GM18867 (cell line): Measurements from ENCODE around the gene OR8G1.
"Not testable (repeated sequence)": the region's sequence is repeated elsewhere in the genome, so short reads cannot be mapped to it uniquely, and the experiment has no call there.

Source experiments
- ATAC-seq: cut with Tn5 transposase; IDR thresholded peaks from one replicate; pipeline ENCODE4 v1.9.1; 2021; ENCODE audit warnings: mild to moderate bottlenecking, moderate library complexity; ENCODE audit not compliant: unreplicated experiment

OR8G1 gene

DNA sequence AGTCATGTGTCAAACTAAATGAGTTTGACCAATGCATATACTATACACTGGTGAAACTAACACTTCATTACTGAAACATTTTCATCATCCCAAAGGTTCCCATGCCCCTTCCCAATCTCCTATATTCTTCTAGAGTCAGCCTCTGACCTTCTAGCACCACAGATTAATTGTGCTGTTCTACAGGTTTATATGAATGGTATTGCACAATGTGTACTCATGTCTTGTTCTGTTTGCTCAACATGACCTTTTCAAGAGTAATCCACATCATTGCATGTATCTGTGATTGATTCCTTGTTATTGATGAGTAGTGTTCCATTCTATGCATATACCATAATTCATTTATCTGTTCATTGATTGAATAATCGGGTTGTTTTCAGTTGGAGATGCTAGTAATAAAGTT is 7.5 kb upstream of the OR8G1 start:
- ATAC-seq: no peak

DNA sequence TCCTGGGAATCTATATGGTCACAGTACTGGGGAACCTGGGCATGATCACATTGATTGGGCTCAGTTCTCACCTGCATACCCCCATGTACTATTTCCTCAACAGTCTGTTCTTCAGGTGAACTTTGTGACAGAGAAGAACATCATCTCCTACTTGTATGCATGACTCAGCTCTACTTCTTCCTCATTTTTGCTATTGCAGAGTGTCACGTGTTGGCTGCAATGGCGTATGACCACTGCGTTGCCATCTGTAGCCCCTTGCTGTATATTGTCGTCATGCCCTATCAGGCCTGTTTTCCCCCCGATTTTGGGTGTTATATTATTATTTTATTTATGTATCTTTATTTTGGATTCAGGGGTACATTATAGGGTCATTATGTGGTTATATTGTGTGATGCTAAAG is 2.4 kb upstream of the OR8G1 start:
- no peak for ATAC-seq

DNA sequence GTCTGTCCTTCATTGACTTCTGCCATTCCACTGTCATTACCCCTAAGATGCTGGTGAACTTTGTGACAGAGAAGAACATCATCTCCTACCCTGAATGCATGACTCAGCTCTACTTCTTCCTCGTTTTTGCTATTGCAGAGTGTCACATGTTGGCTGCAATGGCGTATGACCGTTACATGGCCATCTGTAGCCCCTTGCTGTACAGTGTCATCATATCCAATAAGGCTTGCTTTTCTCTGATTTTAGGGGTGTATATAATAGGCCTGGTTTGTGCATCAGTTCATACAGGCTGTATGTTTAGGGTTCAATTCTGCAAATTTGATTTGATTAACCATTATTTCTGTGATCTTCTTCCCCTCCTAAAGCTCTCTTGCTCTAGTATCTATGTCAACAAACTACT is 9.0 kb downstream of the OR8G1 start:
- ATAC-seq: not testable (repeated sequence)

DNA sequence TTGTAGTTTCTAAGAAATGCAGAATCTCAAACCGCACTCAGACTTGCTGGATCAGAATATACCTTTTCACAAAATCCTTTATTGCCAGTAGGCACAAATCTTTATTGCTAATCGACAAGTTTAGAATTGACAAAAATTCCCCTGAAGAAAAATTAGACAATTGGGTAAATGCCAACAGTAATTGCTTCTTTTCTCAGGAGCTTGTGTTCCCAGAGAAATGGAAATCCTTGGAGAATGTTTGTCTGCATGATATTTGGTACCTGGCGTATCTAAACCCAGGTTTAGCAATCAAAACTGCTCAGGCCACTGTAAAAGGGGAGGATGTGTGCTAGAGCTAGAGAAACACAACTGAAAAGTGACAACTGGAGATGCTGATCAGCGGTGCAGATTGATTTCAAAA is 15.2 kb downstream of the OR8G1 start, which contains the start of gene OR8G5:
Gene OR8G5, plus strand, starts transcription at position 301 of the 400 bp plus-strand sequence. CDS start 8,556 bp downstream, outside the sequence.
- ATAC-seq: no peak

DNA sequence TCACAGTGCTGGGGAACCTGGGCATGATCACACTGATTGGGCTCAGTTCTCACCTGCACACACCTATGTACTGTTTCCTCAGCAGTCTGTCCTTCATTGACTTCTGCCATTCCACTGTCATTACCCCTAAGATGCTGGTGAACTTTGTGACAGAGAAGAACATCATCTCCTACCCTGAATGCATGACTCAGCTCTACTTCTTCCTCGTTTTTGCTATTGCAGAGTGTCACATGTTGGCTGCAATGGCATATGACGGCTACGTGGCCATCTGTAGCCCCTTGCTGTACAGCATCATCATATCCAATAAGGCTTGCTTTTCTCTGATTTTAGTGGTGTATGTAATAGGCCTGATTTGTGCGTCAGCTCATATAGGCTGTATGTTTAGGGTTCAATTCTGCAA is 24.1 kb downstream of the OR8G1 start:
- ATAC-seq: not testable (repeated sequence)

DNA sequence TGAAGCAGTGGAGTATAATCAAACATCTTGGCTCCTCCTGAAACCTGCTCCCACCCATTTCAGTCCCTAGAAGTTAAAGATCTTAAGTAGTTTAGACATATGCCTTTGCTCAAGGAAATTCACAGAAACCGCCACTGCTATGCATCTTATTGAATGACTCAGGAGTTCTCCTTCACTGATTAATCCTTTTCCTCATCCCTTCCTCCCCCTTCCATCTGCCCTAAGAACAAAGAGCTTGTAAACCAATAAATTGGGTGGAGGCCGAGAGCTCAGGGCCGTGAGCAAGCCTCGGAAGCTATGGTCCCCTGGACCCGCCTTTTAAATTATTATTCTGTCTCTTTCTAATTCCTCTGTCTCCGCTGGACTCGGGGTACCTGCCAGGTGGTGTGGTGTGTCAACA is 30.0 kb downstream of the OR8G1 start:
- ATAC-seq: not testable (repeated sequence)

DNA sequence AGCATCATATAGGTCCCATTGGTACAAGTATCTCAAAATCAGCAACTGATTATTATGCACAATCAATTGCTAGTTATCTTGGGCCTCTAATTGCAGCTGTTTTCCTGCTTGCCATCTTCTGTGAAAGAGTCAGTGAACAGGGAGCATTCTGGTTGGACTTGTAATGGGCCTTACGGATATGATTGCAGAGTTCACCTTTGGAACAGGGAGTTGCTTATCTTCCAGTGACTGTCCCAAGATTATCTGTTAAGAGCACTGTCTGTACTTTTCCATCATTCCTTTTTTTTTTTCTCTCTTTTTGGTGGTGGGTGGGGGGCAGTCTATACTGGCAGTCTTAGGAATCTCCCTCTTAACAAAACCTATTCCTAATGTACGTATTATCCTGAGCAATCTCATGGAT is 33.1 kb downstream of the OR8G1 start:
- no peak for ATAC-seq

DNA sequence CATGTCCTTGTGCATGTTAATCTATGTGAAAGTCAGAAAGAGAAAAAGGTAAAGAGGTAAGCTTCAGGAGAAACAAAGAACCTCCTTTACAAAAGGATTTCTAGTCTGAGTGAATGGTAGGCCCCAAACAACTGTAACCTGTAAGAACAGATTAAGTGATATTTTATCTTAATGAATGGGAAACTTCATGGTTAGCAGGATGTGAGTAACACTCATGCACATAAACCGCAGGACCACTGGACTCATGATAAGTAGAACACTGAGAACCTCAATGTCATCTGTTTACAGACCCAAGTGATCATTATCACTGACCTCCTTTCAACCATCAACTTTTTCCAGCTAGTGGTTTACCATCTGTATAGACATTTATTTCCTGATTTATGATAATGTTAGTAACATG is 35.2 kb downstream of the OR8G1 start:
- ATAC-seq: no peak

DNA sequence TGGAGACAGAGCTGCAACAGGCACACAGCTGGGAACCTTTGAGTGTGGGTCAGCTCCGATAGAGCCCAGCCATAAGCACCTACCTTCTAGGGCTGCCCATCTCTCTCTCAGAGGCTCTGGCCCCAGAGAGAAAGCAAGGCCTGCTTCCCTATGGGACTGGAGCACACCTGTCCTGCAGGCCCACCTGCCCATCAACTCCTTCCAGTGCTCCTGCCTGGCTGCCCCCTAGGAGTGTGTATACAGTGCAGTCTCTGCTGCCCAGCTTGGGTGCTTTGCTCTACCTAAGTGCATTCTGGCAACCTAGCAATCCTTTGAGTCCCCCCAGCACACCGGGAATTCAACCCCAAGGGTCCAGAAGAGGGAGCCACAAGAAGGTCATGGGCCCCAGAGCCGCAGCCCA is 36.3 kb downstream of the OR8G1 start:
- ATAC-seq: no peak

DNA sequence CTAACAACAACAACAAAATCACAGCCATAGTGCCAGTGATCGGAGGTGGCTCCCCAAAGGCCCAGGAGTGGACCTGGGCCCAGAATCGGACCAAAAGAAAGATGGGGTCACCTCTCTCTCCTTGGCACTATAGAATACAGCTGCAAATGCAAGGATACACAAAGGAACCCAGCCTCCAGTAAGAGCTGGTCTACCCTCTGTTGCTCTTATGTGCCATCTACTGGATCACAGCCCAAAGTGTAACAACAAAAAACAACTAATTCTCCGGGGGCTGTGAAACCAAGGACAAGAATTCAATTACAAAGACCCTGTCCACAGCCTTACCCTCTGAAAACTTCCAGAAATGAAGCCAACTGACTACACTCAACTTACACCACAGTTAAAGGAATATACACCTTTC is 36.9 kb downstream of the OR8G1 start:
- ATAC-seq: no peak

DNA sequence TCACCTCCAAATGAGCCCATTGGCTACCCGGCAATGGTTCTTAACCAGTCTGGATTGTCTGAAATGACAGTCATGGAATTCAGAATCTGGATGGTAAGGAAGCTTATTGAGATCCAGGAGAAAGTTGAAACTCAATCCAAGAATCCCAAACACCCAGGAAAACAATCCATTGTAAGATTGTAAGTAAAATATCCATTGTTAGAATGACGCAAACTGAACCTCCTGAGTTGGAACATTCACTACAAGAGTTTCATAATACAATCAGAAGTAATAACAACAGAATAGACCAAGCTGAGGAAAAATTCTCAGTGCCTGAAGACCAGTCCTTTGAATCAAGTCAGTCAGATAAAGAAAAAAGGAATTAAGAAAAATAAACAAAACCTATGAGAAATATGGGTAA is 37.4 kb downstream of the OR8G1 start:
- no peak for ATAC-seq

DNA sequence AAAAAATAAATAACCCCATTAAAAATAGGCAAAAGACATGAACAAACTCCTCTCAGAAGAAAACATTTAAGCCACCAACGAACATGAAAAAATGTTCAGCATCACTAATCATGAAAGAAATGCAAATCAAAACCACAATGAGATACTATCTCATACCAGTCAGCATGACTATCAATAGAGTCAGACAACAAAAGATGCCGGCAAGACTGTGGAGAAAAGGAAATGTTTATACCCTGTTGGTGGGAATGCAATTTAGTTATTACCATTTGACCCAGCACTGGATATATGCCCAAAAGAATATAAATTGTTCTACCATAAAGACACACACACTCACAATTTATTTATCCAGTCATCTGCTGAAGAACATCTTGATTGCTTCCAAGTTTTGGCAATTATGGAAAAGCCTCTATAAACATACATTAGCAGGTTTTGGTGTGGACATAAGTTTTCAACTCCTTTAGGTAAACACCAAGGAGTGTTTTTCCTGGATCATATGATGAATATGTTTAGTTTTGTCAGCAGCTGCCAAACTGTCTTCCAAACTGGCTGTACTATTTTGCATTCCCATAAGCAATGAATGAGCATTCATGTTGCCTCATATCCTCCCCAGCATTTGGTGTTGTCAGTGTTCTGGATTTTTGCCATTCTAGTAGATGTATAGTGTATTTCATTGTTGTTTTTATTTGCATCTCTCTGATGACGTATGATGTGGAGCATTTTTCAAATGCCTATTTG is 44.9 kb downstream of the OR8G1 start:
- no peak for ATAC-seq

DNA sequence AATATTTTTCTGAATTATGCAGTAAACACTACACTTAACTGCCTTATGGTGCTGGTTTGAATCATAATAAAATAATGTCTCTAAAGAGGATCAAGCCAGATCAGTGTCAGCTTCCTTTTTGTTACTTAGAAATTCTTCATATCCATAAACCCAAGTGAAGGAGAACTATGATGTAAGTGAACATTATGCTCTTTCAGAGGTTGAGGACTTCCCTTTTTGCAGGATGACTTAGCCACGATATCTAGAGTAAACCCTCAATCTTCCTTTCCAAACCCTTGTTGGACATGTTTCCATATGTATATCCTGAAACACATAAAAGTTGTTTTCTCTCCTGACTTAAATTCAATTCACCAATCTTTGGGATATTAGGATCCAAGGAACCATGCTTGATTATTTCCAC is 53.8 kb downstream of the OR8G1 start:
- no peak for ATAC-seq

DNA sequence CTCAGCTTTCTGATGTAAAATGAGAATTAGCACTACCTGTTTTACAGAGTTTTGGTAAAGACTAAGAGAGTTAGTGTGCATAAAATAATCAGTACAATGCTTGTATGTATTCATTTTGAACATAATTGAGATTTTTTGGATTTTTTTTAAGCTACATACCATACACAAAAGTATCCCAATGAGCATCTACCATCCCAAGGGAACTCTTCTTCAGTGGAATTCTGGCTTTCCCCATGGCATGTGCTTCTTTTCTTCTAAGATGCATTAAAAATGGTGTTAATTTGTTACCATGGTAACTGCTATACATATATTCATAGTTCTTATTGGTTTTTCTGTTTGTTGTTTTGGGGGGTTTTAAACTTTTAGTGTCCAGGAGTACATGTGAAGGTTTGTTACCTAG is 55.1 kb downstream of the OR8G1 start:
- no peak for ATAC-seq

DNA sequence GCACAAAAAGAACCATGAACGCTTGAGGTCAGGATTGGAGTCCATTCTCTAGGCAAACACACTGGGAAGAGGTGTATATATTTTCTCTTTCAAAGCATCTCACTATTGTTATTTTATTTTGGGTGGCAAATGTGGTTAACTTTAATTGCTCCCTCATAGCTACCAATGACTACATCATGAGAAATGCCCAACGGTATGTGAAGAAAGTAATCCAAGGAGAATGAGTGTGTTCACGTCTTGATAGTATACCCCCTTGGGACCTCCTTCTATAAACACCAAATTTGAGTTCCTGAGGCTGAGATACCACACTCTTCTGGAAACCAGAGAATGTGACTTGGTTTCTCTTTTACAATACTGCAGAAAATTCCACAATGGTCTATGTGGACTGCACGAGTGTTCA is 57.0 kb downstream of the OR8G1 start:
- ATAC-seq: no peak

DNA sequence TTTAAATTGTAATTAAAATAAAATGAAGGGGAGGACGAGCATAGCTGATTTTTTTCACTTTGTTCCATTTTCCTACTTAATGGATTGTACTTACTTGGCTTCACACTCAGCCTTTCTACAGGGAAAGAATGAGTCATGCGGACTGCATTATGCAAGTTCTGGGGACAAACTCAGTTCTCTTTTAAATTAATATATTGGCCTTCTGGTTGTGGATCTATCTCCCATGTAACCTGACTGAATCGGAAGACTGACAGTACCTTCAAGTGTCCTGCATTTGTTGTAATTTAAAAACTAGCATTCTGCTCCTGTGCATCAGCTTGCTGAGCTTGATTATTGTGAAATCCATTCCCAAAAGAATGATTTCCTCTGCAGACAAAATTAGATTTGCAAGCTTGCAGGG is 60.7 kb downstream of the OR8G1 start:
- no peak for ATAC-seq

DNA sequence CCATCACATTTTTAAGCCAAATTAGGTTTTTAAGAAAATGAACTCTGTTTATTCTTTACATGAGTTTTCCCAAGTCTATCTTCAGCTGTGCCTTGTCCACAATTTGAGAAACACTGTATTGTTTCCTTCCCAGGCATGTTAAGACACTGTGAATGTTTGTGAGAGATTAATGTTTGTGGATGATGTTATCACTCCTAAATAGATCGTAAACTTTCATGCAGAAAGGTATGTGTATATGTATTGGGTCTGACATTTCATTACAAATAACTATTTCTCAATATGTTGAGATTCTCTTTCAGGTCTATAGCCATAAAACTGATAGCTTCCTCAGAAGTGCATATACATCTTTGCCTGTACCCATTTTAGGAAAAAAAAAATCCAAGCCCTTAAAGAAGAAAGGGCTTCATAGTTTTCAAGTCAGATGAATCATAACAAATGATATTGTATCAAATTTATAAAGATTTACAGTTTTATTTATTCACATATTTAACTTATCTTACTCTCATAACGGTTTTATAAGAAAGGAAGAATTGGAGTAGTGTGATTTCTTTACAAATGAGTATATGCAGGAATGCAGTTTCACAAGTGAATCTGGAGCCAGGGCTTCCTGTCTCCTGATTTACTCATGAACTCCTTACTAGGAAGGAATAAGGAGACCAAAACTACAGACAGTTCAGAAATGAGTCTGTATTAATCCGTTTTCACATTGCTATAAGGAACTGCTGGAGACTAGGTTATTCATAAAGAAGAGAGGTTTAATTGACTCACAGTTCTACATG is 61.6 kb downstream of the OR8G1 start:
- no peak for ATAC-seq
